Cardiac muscle cell (in vitro differentiated cells and primary cell): ENCODE results near the gene OXNAD1. TPM values are rescaled to one million over a fixed set of nuclear protein-coding genes. Genes with fewer than 3 reads are reported as not detected.

Experiments used
- DNase-seq, 2 donors: peaks; one replicate each; pipeline versions ENCODE4 v3.0.0 to v3.0.0-alpha.2; 2010 to 2017; ENCODE audit warnings: low read depth in 1 of 2, low spot score in 1 of 2
- H3K27ac ChIP-seq: fragments of 200-600 bp; sonication (generic); 2 replicates; pipeline ENCODE4 v1.5.1; 2016
- H3K27me3 ChIP-seq: fragments of 200-600 bp; sonication (generic); 2 replicates; pipeline ENCODE4 v1.6.0; 2016; ENCODE audit warnings: control low read depth
- H3K36me3 ChIP-seq: fragments of 200-600 bp; sonication (generic); 2 replicates; pipeline ENCODE4 v1.5.1; 2016; ENCODE audit warnings: control low read depth
- H3K4me1 ChIP-seq: fragments of 200-600 bp; sonication (generic); 2 replicates; pipeline ENCODE4 v1.8.1; 2017; ENCODE audit warnings: low read depth, mild to moderate bottlenecking, mixed run types
- H3K4me3 ChIP-seq: fragments of 200-600 bp; sonication (generic); 2 replicates; pipeline ENCODE4 v1.5.1; 2016; ENCODE audit warnings: mild to moderate bottlenecking
- H3K9me3 ChIP-seq: fragments of 200-600 bp; sonication (generic); 2 replicates; pipeline ENCODE4 v1.5.1; 2017; ENCODE audit warnings: low read depth, mild to moderate bottlenecking, control low read depth
- polyA plus RNA-seq: library from polyadenylated mRNA; unstranded; fragments of >200 nt; fragmentation: Nextera tagmentation; extraction: Ambion mirVana; gene quantifications from 2 replicates; pipeline ENCODE4 v1.2.1, GENCODE V29; 2016
- total RNA-seq: library from RNA; depleted of rRNA; stranded (reverse); fragments of >200 nt; gene quantifications from 2 replicates; pipeline ENCODE4 v1.2.3, GENCODE V29; 2016
- TF ChIP-seq, protein P1 (sequence below): IDR thresholded peaks from 2 replicates; pipeline ENCODE4 v1.5.1; 2012; ENCODE audit warnings: low read depth, mild to moderate bottlenecking, low read length

Gene OXNAD1
- total and polyA plus RNA-seq, 2 experiments from 2014 or later = 33.6 to 33.7 TPM

DNA sequence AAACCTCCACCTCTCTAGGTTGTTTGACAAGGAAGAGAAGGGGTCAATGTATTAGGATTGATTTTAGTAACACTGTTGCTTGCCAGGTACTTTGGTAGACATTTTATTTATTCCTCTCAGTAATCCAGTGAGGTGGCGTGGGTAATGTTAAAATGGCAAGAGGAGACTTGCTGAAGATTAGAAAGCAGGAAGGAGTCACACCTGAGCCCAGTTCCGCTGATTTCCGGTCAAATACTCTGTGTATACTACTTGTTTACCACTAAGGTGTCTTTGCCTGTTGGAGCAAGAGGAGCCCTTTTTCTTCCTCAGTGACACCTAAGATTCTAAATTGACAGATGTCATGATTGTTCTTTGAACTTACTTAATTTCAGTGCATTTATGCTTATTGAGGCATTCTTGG lies 1.7 kb downstream of the OXNAD1 start:
- Histone ChIP-seq H3K27ac (peak overlapping the region; percentile 29), H3K9me3 (no peaks in the 10 kb centered on the region), H3K27me3 (no peaks in the 10 kb centered on the region), H3K4me1 (peaks cover 20% of the 10 kb centered on the region), H3K4me3 (peak overlapping the region; percentile 62), H3K36me3 (peaks cover 22% of the 10 kb centered on the region)
- TF ChIP-seq, protein P1, sequence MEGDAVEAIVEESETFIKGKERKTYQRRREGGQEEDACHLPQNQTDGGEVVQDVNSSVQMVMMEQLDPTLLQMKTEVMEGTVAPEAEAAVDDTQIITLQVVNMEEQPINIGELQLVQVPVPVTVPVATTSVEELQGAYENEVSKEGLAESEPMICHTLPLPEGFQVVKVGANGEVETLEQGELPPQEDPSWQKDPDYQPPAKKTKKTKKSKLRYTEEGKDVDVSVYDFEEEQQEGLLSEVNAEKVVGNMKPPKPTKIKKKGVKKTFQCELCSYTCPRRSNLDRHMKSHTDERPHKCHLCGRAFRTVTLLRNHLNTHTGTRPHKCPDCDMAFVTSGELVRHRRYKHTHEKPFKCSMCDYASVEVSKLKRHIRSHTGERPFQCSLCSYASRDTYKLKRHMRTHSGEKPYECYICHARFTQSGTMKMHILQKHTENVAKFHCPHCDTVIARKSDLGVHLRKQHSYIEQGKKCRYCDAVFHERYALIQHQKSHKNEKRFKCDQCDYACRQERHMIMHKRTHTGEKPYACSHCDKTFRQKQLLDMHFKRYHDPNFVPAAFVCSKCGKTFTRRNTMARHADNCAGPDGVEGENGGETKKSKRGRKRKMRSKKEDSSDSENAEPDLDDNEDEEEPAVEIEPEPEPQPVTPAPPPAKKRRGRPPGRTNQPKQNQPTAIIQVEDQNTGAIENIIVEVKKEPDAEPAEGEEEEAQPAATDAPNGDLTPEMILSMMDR = no peak
- DNase-seq = no peak

GRCh38 chr3:16270855-16271254 lies 5.8 kb downstream of the OXNAD1 start:
- no peak overlapping the region for H3K27ac ChIP-seq
- no peaks in the 10 kb centered on the region for H3K27me3 ChIP-seq
- peaks cover 18% of the 10 kb centered on the region for H3K4me1 ChIP-seq
- H3K4me3 ChIP-seq = no peak overlapping the region
- H3K36me3 ChIP-seq = peaks cover 55% of the 10 kb centered on the region
- no peak for DNase-seq
- TF ChIP-seq, protein P1 = no peak
- H3K9me3 ChIP-seq = no peaks in the 10 kb centered on the region

- no peak for DNase-seq
- Histone ChIP-seq H3K4me1 (peaks cover 3% of the 10 kb centered on the region), H3K36me3 (peaks cover 58% of the 10 kb centered on the region), H3K27ac (no peak overlapping the region), H3K27me3 (no peaks in the 10 kb centered on the region), H3K9me3 (no peaks in the 10 kb centered on the region), H3K4me3 (no peak overlapping the region)
- TF ChIP-seq, protein P1 = no peak
Observed at GRCh38 chr3:16272588-16272987, 7.6 kb downstream of the OXNAD1 start.

DNA sequence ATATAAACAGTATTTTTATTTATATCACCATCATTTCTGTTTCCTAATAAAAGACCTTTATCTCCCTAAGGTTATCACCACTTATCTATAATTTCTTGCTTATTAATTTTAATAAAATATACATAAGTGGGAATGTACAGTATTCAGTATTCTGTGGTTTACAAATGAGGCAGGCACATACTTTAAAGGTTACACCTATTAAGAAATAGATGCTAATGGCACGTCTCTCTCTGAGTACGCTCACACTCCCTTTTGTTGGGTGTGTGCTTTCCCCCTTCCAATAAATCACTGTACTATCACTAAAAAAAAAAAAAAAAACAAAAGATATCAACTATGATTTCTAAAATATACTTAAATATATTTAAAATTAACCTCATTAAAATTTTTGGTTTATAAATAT lies 8.9 kb downstream of the OXNAD1 start:
- peaks cover 62% of the 10 kb centered on the region for H3K36me3 ChIP-seq

DNA sequence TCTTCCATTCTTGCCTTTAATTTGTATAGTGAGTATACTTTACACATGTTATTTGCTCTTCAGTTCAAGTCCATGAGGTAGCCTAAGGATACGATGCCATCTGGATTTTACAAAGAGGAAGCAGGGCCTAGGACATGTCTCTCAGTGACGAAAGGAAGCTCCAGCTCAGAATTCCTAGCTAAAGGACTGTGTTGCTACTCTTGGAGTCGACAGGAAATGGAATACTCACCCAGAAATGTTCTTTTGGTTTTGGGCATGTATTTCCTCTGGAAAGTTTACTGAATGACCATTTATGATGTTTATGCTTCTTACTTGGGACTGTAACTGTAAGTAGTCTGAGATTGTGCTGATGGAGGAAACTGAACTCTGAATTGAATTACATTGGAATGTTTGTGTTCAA lies 12.5 kb downstream of the OXNAD1 start:
- H3K4me3 ChIP-seq = no peak overlapping the region
- H3K27ac ChIP-seq = no peak overlapping the region
- no peaks in the 10 kb centered on the region for H3K4me1 ChIP-seq
- peaks cover 42% of the 10 kb centered on the region for H3K36me3 ChIP-seq
- H3K9me3 ChIP-seq = no peaks in the 10 kb centered on the region
- H3K27me3 ChIP-seq = no peaks in the 10 kb centered on the region
- TF ChIP-seq, protein P1 = no peak
- DNase-seq = no peak

More for the DNA sequence above, 8.9 kb downstream of the OXNAD1 start:
- Histone ChIP-seq H3K4me3 (no peak overlapping the region), H3K27ac (no peak overlapping the region), H3K27me3 (no peaks in the 10 kb centered on the region), H3K4me1 (no peaks in the 10 kb centered on the region), H3K9me3 (no peaks in the 10 kb centered on the region)
- TF ChIP-seq, protein P1 = no peak
- DNase-seq = no peak
